ENCODE results near the gene C6orf120.
A peak's percentile ranks its signal among the peaks of the same experiment; 100 is the strongest.
"Not testable (repeated sequence)": the region's sequence is repeated elsewhere in the genome, so short reads cannot be mapped to it uniquely, and the experiment has no call there.

Gene C6orf120

GRCh38 chr6:169685860-169686259, 16.1 kb upstream of the C6orf120 start:
- DNase-seq = no peak

GRCh38 chr6:169689287-169689686, 12.6 kb upstream of the C6orf120 start:
- no peak for DNase-seq

DNA sequence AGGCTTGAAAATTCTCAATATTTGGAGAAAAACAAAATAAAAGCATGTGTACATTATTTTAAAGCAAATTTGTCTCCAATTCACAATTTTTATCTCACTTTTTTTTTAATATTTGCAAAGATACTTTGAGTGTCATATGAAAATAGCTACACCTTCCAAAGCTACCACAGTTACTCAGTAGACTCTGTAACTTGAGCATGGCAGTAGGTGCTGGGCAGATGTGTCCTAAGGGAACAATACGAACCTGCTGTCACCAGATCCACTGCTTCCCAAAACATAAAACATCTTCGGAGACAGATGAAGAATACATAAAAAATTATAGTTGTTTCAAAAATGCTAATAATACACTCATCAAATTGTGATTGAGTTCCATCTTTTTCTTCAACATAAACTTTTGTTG, 10.7 kb upstream of the C6orf120 start:
- no peak for DNase-seq

DNA sequence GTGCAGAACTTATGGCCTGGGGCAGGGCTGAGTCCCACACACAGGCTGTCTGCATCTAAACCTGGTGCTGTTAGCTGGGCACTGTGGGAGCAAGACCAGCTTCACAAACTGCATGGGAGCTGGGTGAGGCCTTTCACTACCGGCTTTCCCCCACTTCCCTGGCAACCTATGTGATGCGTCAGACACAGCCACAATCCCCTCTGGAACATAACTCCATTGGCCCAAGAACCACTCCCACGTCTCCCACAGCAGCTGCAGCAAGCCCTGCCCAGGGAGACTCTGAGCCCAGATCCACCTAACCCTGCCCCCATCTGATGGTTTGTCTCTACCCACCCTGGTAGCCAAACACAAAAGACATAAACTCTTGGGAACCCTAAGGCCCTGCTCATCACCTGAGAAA, 9.4 kb upstream of the C6orf120 start:
- DNase-seq = no peak

GRCh38 chr6:169695131-169695530, 6.8 kb upstream of the C6orf120 start:
- DNase-seq = no peak

- not testable (repeated sequence) for DNase-seq
These were observed 4.8 kb upstream of the C6orf120 start for GRCh38 chr6:169697115-169697514.

GRCh38 chr6:169700296-169700695, 1.6 kb upstream of the C6orf120 start:
- no peak for DNase-seq

DNA sequence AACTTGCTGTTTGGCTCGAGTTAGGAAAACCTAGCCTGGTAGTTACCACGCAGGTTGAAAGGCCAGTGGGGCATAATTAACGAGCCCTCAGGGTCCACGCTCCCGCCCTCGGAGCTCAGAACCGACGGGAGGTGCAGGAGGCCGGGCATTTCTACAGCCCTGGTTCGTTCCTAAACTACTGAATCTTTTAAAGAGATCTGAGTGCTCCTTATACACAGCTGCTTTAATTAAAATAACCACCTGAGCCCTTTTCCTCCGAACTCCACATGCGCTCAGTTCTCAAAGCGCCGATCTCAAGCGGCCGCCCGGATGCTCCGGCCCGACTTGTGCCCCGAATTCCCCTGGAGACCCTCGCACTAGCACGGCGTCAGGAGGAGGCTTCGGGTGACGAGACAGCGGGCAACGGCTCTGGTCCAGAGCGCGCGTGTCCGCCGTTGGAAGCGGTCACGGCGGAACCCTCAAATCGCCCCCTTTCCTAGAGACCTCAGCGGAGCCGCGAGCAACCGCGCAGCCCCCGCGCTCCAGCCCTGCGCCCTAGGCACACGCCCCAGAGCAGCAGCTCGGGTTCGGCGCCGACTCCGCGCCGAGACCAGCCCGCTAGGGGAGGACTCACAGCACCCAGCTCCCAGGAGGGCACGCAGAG, 494 bp upstream of the C6orf120 start:
- DNase-seq = peak; percentile 22

- no peak for DNase-seq
These were observed 917 bp downstream of the C6orf120 start for GRCh38 chr6:169702840-169703246.

- no peak for DNase-seq
These were observed 5.8 kb downstream of the C6orf120 start for GRCh38 chr6:169707772-169708171.

GRCh38 chr6:169709293-169709692, 7.4 kb downstream of the C6orf120 start:
- no peak for DNase-seq

GRCh38 chr6:169710009-169710408, 8.1 kb downstream of the C6orf120 start:
- DNase-seq = no peak

DNA sequence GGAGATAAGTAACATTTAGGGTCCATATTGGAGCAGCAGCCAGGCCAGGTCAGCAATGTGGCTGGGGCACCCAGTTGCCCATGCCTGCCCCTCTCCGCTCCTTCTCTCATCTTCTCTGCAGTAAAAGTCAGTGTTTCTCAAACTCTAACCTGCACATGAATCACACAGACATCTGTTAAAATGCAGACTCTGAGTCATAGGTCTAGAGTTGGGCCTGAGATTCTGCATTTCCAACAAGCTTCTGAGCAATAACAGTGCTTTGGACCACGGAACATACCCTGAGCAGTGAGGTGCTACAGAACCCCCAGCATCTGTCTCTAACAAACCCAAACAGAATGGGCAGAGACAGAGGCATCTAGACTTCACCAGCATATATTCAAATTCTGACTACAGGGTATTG, 12.3 kb downstream of the C6orf120 start:
- no peak for DNase-seq

GRCh38 chr6:169714595-169714994, 12.7 kb downstream of the C6orf120 start:
- no peak for DNase-seq

DNA sequence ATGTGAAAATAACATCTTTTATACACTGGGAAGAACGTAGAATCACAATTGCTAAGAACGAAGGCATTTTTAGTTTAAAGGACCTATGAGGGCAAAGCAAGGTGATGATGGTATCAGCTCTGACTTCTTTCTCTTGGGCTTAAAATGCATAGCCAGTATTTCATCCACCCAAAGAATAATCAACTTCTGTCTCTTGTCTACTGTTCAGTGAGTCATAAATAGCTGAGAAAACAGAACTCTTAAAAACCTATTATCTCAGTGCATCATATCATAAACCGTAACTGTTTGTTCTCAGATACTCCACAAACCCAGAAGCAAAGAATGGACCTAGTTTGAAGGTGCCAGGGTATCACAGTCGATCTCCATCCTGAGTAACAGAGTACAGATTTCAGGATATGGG, 17.2 kb downstream of the C6orf120 start:
- DNase-seq = no peak

- no peak for DNase-seq
These were observed 18.4 kb downstream of the C6orf120 start for GRCh38 chr6:169720207-169720855.

- DNase-seq = peak; percentile 32
These were observed 20.7 kb downstream of the C6orf120 start for GRCh38 chr6:169722362-169723199.

DNA sequence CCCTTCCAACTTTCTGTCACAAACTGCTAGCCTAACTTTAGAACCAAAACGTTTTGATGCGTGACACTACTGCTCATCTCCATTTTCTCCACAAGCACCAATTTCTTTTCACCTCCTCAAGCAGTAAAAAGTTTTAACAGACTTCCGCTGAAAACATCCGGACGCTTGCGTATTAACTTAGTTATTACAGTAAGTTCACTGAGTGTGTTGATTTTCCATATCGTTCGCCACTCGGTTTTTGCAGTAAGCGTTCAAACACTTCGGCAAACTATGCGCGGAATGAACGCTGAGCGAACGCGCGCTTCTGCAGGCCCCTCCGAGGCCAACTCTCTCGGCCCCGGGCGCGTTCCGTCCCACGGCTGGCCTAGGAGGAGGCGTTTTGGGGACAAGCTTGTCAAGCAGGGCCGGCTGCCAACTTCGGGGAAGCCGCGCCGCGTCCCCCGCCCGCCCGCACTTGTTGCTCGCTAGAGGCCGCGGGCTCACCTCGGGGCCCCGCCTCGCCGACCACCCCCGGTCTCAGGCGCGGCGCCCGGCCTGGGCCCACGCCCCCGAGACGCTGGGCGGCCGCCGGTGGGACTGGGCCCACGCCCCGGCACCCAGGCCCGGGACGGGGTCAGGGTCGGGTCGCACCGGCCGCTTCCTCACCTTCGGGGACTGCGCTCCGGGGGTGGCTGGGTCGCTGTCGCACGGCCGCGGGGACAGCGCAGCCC, 21.4 kb downstream of the C6orf120 start:
- DNase-seq = peak; percentile 39

GRCh38 chr6:169723991-169724493, 22.1 kb downstream of the C6orf120 start:
- DNase-seq = peak; percentile 57

DNA sequence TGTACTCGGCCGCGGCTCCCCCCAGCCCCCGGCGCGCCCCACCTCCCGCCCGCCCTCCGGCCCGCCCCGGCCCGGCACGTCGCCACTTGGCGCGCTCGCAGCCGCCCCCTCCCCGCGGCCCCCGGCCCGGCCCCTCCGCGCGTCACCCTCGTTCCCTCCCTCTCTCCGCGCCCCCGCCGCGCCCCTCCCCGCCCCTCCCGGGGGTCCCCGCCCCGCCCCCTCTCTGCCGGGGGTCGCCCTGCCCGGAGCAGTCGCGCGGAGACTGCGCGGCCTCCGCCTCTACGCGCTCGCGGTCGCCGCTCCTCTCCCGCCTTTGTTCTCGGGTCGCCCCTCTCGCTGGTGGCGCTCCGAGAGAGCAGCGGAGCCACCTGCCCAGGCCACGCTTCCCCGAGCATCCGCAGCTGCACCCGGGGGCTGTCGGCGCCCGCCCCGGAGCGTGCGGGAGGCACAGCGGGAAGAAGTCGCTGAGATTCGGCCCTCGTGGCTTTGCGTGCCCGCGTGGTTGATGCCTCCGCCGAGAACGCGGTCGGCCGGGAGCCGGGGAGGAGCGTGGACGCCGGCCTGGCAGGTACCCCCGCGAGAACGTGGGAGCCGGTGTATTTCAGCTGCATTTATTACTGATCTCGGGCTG, 22.7 kb downstream of the C6orf120 start, which contains the start of gene PHF10:
Gene PHF10, minus strand, starts transcription at position 7 of the 631 bp plus-strand sequence. CDS start 569 bp downstream, outside the sequence.
- peak; percentile 81 for DNase-seq

GRCh38 chr6:169725125-169726048, 23.5 kb downstream of the C6orf120 start:
- DNase-seq = peak; percentile 31

Measured in NCI-H345 (cell line).